Dedifferentiated amniotic fluid mesenchymal stem cell (primary cell): ENCODE data around the gene THUMPD1.
A peak's percentile ranks its signal among the peaks of the same experiment; 100 is the strongest.
"Not testable (repeated sequence)": the region's sequence is repeated elsewhere in the genome, so short reads cannot be mapped to it uniquely, and the experiment has no call there.

Experiments
- DNase-seq: peaks from one replicate; pipeline ENCODE4 v3.0.0-alpha.2; 2016; ENCODE audit errors: extremely low spot score

THUMPD1 gene

GRCh38 chr16:20741554-20742285, at the start of gene THUMPD1:
THUMPD1 (minus strand) TSS chr16:20741818; CDS start chr16:20741739, 79 bp downstream.
- DNase-seq: peak; percentile 96

GRCh38 chr16:20789130-20789529, 47.5 kb upstream of the THUMPD1 start:
- DNase-seq: no peak

- no peak for DNase-seq
Observed at GRCh38 chr16:20784204-20784603, 42.6 kb upstream of the THUMPD1 start.

GRCh38 chr16:20782470-20782869, 40.9 kb upstream of the THUMPD1 start:
- no peak for DNase-seq

GRCh38 chr16:20781697-20782096, 40.1 kb upstream of the THUMPD1 start:
- no peak for DNase-seq

- no peak for DNase-seq
Observed at GRCh38 chr16:20774703-20775362, 33.2 kb upstream of the THUMPD1 start.

- no peak for DNase-seq
Observed at GRCh38 chr16:20773679-20774078, 32.1 kb upstream of the THUMPD1 start.

- no peak for DNase-seq
Observed at GRCh38 chr16:20768818-20769217, 27.2 kb upstream of the THUMPD1 start.

- DNase-seq: no peak
Observed at GRCh38 chr16:20768121-20768520, 26.5 kb upstream of the THUMPD1 start.

- DNase-seq: no peak
Observed at GRCh38 chr16:20767577-20767976, 26.0 kb upstream of the THUMPD1 start.

- no peak for DNase-seq
Observed at GRCh38 chr16:20766294-20766693, 24.7 kb upstream of the THUMPD1 start.

- no peak for DNase-seq
Observed at GRCh38 chr16:20765732-20766131, 24.1 kb upstream of the THUMPD1 start.

GRCh38 chr16:20764448-20764847, 22.8 kb upstream of the THUMPD1 start:
- not testable (repeated sequence) for DNase-seq

GRCh38 chr16:20763461-20764232, 22.0 kb upstream of the THUMPD1 start, which contains the start of gene ACSM3:
ACSM3 (plus strand) TSS chr16:20764014; CDS start chr16:20770035, 6,021 bp downstream.
- DNase-seq: peak; percentile 81

- DNase-seq: no peak
Observed at GRCh38 chr16:20762404-20763123, 20.9 kb upstream of the THUMPD1 start.

- DNase-seq: no peak
Observed at GRCh38 chr16:20761175-20761574, 19.6 kb upstream of the THUMPD1 start.

GRCh38 chr16:20760346-20760745, 18.7 kb upstream of the THUMPD1 start:
- no peak for DNase-seq

GRCh38 chr16:20755799-20756198, 14.2 kb upstream of the THUMPD1 start:
- DNase-seq: not testable (repeated sequence)

GRCh38 chr16:20755238-20755637, 13.6 kb upstream of the THUMPD1 start:
- no peak for DNase-seq

- no peak for DNase-seq
Observed at GRCh38 chr16:20753727-20754126, 12.1 kb upstream of the THUMPD1 start.

GRCh38 chr16:20750558-20750957, 8.9 kb upstream of the THUMPD1 start:
- no peak for DNase-seq

GRCh38 chr16:20749474-20749873, 7.9 kb upstream of the THUMPD1 start:
- DNase-seq: no peak
